ENCODE measurements around the gene PLA2G2A.

DNA sequence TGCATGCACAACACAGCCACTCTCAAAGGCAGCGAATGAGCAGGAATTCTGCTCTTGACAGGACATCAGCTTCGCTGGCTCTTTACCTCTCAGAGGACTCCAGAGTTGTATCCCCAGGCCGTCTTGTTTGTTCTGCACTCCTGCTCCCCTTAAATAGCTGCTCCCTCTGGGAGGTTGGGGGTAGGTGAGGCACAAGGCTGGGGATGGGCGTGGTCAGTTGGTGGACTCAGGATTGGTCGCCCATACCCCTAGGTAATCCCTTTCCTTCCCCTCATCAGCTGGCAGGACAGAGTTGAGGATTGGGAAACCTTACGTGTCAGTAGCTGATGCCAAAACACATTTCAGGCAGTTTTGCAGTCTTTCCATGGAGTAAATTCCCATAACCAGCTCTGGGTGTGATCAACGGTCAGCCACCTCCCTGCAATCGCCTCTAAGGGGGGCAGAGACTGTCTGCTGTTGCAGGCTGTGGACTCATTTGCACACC lies at the start of gene PLA2G2A:
- TF ChIP-seq POLR2A (IDR thresholded peaks at IDR 0.05) (no peak), POLR2AphosphoS5 (IDR thresholded peaks at IDR 0.05) (no peak), EP300 (IDR thresholded peaks at IDR 0.05) (no peak)
- TF ChIP-seq, protein P1, sequence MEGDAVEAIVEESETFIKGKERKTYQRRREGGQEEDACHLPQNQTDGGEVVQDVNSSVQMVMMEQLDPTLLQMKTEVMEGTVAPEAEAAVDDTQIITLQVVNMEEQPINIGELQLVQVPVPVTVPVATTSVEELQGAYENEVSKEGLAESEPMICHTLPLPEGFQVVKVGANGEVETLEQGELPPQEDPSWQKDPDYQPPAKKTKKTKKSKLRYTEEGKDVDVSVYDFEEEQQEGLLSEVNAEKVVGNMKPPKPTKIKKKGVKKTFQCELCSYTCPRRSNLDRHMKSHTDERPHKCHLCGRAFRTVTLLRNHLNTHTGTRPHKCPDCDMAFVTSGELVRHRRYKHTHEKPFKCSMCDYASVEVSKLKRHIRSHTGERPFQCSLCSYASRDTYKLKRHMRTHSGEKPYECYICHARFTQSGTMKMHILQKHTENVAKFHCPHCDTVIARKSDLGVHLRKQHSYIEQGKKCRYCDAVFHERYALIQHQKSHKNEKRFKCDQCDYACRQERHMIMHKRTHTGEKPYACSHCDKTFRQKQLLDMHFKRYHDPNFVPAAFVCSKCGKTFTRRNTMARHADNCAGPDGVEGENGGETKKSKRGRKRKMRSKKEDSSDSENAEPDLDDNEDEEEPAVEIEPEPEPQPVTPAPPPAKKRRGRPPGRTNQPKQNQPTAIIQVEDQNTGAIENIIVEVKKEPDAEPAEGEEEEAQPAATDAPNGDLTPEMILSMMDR (IDR thresholded peaks at IDR 0.05), result no peak
